Mononuclear cell (primary cell): Measurements from ENCODE around the gene PRPF40A. TPM values are rescaled to one million over a fixed set of nuclear protein-coding genes. Genes with fewer than 3 reads are reported as not detected.
"Not testable (repeated sequence)": the region's sequence is repeated elsewhere in the genome, so short reads cannot be mapped to it uniquely, and the experiment has no call there.

Experiments used
- H3K27me3 ChIP-seq: 2 replicates; pipeline ENCODE4 v1.6.0; 2011; ENCODE audit warnings: low read length, control low read depth; ENCODE audit not compliant: insufficient read depth
- H3K4me1 ChIP-seq: 2 replicates; pipeline ENCODE4 v1.5.1; 2011; ENCODE audit warnings: mild to moderate bottlenecking, low read length, control low read depth; ENCODE audit not compliant: insufficient read depth
- H3K4me3 ChIP-seq: 2 replicates; pipeline ENCODE4 v1.5.1; 2011; ENCODE audit warnings: mild to moderate bottlenecking, low read length, moderate library complexity
- H3K9me3 ChIP-seq: 2 replicates; pipeline ENCODE4 v1.5.1; 2011; ENCODE audit warnings: low read depth, mild to moderate bottlenecking, control low read depth, low read length
- total RNA-seq: library from RNA; depleted of rRNA; stranded (reverse); fragments of >200 nt; gene quantifications from one replicate; pipeline ENCODE4 v1.2.3, GENCODE V29; 2012

PRPF40A gene
- total RNA-seq: 230 TPM

DNA sequence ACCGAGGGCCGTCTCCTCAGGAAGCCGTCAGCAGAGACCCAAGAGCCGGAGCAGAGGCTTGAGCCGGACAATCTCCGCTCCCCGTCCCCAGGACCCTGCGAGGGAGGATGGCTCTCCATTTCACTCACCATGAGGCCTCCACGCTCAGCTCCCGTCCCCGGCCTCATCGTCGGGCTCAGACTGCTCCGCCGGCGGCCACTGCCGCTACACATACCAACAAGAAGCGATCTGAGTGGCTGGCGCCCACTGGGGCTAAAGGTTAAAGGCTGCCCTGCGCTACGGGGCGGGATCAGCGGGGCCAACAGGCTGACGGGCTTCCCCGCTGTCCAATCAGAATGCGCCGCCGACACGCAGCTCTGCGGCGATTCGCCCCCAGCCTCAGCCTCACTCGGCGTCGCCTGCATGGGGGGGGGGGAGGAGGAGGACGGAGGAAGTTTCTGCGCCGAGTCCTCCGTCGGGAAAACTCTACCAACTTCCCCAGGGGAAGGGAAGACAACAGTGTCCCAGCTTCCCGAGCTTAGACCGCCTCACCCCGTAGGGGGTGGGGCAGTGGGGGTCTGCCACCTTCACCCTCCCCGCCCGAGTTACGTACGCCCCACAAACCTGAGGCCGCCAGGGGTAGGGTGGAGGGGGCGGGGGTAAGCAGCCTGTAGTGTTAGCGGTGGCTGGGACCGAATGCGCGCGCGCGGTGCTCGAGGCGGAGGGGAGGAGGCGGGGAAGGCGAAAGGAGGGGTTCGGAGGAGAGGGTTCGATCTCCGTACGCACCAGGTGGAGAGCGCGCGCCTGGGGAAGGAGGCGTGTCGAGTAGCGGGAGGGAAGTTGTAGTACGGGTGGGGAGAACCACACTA is at the start of gene PRPF40A:
Gene PRPF40A, minus strand, starts transcription at position 234 of the 848 bp plus-strand sequence. Its CDS starts 22 bp downstream, at position 212.
- H3K4me3 ChIP-seq: peak within 1 kb of the TSS; percentile 95
- no peaks in the 10 kb centered on the region for H3K27me3 ChIP-seq
- H3K4me1 ChIP-seq: peaks cover 32% of the 10 kb centered on the region

GRCh38 chr2:152766928-152767327 is 49.7 kb upstream of the PRPF40A start:
- Histone ChIP-seq H3K4me3 (no peak overlapping the region), H3K4me1 (no peaks in the 10 kb centered on the region), H3K9me3 (no peaks in the 10 kb centered on the region), H3K27me3 (no peaks in the 10 kb centered on the region)

More for the DNA sequence above, at the start of gene PRPF40A:
- no peaks in the 10 kb centered on the region for H3K9me3 ChIP-seq

GRCh38 chr2:152763651-152764050 is 46.4 kb upstream of the PRPF40A start:
- Histone ChIP-seq H3K9me3 (no peaks in the 10 kb centered on the region), H3K4me3 (no peak overlapping the region), H3K27me3 (no peaks in the 10 kb centered on the region), H3K4me1 (no peaks in the 10 kb centered on the region)

- H3K9me3 ChIP-seq, H3K4me1 ChIP-seq, H3K4me3 ChIP-seq, H3K27me3 ChIP-seq: not testable (repeated sequence)
Observed at GRCh38 chr2:152763208-152763607, 45.9 kb upstream of the PRPF40A start.

GRCh38 chr2:152762202-152762601 is 44.9 kb upstream of the PRPF40A start:
- Histone ChIP-seq H3K9me3 (no peaks in the 10 kb centered on the region), H3K27me3 (no peaks in the 10 kb centered on the region), H3K4me1 (no peaks in the 10 kb centered on the region), H3K4me3 (no peak overlapping the region)

DNA sequence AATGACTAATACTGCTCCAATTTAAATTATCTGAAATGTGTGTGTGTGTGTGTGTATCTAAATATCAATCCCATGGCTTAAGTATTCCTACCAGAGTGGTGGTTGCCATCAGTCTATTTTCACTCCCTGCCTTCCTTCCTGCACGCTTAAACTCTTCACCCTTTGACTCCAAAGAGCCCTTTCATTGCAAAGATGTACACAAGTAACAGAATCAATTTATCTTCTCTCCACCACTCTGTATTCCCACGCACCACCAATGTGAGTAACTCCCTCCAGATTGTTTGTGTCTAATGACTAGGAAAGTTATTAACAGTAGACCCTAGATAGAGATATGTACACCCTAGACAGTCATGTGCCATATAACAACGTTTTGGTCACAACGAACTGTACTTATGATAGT is 44.0 kb upstream of the PRPF40A start:
- H3K4me3 ChIP-seq: no peak overlapping the region
- no peaks in the 10 kb centered on the region for H3K27me3 ChIP-seq
- no peaks in the 10 kb centered on the region for H3K4me1 ChIP-seq
- H3K9me3 ChIP-seq: no peaks in the 10 kb centered on the region

DNA sequence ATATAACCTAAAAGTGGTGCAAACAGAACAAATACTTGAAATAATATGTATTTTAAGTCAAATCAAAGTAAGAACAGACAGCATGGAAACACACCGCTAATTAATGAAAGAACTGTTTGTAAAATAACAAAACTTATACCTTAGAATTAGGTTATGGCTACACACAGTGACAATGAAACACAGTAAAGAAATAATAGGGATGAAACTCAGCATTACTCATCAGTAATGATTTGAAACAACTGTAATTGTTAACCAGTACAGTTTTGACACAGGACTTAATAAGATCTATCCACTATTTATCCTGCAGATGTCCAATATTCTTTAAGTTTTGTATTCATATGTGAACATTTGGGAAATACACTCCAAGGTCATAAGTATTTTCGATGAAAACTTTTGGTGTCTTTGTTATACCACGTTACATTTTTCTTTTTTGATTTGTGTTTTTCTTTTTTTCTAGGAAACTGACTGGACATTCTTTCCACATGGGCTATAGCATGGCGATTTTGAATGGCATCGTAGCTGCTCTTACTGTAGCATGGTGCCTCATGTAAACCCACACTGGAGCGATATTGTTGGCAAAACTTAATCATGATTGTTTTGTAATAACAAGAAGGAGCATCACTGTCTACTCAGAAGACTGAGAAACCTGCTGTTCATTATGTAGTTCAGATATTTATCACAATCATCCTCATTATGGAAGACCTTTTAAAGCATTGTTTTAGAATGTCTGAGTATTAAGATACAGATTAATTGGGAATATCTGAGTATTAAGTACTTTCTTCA is 42.2 kb upstream of the PRPF40A start:
- no peaks in the 10 kb centered on the region for H3K4me1 ChIP-seq
- no peaks in the 10 kb centered on the region for H3K27me3 ChIP-seq
- no peaks in the 10 kb centered on the region for H3K9me3 ChIP-seq
- no peak overlapping the region for H3K4me3 ChIP-seq

GRCh38 chr2:152755029-152755428 is 37.8 kb upstream of the PRPF40A start:
- H3K4me1 ChIP-seq: no peaks in the 10 kb centered on the region
- H3K9me3 ChIP-seq: no peaks in the 10 kb centered on the region
- no peaks in the 10 kb centered on the region for H3K27me3 ChIP-seq
- no peak overlapping the region for H3K4me3 ChIP-seq

DNA sequence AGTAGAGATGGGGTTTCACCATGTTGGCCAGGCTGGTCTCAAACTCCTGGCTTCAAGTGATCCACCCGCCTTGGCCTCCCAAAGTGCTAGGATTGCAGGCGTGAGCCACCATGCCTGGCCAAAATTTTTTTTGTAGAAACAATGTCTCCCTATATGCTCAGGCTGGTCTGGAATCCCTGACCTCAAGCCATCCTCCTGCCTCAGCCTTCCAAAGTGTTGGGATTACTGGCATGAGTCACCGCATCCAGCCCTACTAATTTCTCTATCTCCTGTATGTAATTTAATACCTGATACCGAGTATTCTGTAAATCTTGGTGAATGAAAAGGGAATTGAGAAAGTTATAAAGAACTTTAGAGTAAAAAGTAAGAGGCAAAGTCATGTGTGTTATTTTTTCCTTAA is 30.5 kb upstream of the PRPF40A start:
- H3K9me3 ChIP-seq, H3K4me3 ChIP-seq, H3K4me1 ChIP-seq, H3K27me3 ChIP-seq: not testable (repeated sequence)

DNA sequence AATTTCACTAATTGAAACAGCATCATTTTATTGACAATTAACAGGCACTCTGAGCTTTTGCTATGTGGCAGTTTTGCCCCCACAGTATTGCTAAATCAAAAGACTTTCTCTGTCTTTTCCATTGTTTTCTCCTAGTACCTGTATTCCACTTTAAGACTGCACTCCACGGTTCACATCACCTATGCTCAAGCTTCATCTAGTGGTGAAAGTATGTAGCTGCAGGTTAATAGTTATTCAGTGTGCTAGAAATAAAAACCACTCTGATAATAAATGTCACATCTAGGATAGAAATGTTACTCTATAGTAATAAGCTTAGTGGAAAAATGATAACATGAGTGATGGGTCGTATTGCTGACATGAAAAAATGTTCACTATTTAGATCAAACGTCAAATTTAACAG is 25.7 kb upstream of the PRPF40A start:
- Histone ChIP-seq H3K9me3 (no peaks in the 10 kb centered on the region), H3K27me3 (no peaks in the 10 kb centered on the region), H3K4me1 (no peaks in the 10 kb centered on the region), H3K4me3 (no peak overlapping the region)

- no peak overlapping the region for H3K4me3 ChIP-seq
- H3K27me3 ChIP-seq: no peaks in the 10 kb centered on the region
- no peaks in the 10 kb centered on the region for H3K9me3 ChIP-seq
- H3K4me1 ChIP-seq: no peaks in the 10 kb centered on the region
Observed at GRCh38 chr2:152740743-152741328, 23.6 kb upstream of the PRPF40A start.

DNA sequence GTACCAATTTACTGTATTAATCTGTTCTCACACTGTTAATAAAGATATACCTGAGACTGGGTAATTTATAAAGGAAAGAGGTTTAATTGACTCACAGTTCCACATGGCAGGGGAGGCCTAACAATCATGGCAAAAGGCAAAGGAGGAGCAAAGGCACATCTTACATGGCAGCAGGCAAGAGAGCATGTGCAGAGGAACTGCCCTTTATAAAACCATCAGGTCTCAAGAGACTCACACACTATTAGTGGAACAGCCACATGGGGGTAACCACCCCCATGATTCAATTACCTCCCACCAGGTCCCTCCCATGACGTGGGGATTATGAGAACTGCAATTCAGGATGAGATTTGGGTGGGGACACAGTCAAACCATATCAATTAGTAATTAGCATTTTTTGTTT is 22.4 kb upstream of the PRPF40A start:
- not testable (repeated sequence) for H3K4me3 ChIP-seq, H3K4me1 ChIP-seq, H3K9me3 ChIP-seq, H3K27me3 ChIP-seq

- no peaks in the 10 kb centered on the region for H3K27me3 ChIP-seq
- no peak overlapping the region for H3K4me3 ChIP-seq
- H3K4me1 ChIP-seq: no peaks in the 10 kb centered on the region
- H3K9me3 ChIP-seq: no peaks in the 10 kb centered on the region
Observed at GRCh38 chr2:152738438-152738837, 21.2 kb upstream of the PRPF40A start.

DNA sequence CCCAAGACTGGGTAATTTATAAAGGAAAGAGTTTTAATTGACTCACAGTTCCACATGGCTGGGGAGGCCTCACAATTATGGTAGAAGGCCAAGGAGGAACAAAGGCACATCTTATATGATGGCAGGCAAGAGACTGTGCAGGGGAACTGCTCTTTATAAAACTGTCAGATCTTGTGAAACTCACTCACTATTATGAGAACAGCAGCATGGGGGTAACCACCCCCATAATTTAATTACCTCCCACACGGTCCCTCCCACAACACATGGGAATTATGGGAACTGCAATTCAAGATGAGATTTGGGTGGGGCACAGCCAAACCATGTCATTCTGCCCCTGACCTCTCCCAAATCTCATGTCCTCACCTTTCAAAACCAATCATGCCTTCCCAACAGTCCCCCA is 20.2 kb upstream of the PRPF40A start:
- not testable (repeated sequence) for H3K9me3 ChIP-seq, H3K27me3 ChIP-seq, H3K4me3 ChIP-seq, H3K4me1 ChIP-seq

DNA sequence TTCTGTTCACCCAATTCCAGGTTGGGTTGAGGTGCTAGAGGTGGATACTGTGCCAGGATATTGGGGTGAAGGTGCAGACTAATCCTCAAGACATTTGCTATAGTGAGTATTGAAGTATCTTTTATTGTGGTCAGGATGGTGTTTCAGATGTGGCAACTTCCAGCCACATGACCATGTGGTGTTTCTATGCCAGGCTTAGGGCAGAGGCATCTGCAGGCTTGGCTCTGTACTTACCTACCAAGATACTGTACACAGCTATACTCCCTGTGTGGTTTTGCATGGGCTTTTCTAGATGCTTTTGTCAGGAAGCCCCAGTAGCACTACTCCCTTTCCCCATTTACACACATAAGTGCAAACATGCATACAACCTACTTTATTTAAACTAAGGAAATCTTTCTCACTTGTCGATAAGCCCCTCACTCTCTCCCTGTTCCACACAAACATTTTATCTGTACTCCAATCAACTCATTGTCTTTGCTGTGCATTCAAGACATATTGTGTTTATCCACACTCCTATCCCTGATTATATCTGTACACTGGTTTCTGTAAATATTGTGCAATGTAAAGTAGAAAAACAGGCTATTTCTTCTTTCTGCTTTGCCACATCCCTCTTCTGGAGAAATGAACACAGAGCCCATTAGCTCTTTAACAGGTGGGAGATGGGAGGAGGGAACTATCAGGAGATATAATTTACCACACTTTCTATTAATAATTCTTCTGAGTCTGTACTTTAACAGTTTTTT is 13.5 kb upstream of the PRPF40A start:
- peaks cover 23% of the 10 kb centered on the region for H3K4me1 ChIP-seq
- H3K9me3 ChIP-seq: no peaks in the 10 kb centered on the region
- H3K4me3 ChIP-seq: no peak overlapping the region
- H3K27me3 ChIP-seq: no peaks in the 10 kb centered on the region
